ENCODE measurements around the gene LRP4. TPM values are rescaled to one million over a fixed set of nuclear protein-coding genes. Genes with fewer than 3 reads are reported as not detected.

The LRP4 gene
- total and polyA plus RNA-seq, 2 donors from 2014 or later: 1.8 to 3.7 TPM

- Histone ChIP-seq H3K27me3 (ENCODE audit: control insufficient read depth, insufficient read depth, low read length) (no peaks in the 10 kb centered on the region), H3K9ac (ENCODE audit: low read length in 3 of 3) (peak overlapping the region; percentile 13 to 53 (median 17)), H3K36me3 (ENCODE audit: control insufficient read depth in 2 of 3, insufficient read depth in 3 of 3, low read length in 3 of 3) (no peaks in the 10 kb centered on the region), H3K9me3 (ENCODE audit: control insufficient read depth in 2 of 3, insufficient read depth in 1 of 3, low read length in 3 of 3) (no peaks in the 10 kb centered on the region), H3K27ac (ENCODE audit: low read depth in 2 of 2, low read length in 2 of 2) (no peak overlapping the region), H3K4me3 (ENCODE audit: low read length in 3 of 3) (peak overlapping the region; percentile 44 to 71 (median 55)), H3K4me1 (ENCODE audit: control insufficient read depth in 2 of 3, insufficient read depth in 2 of 3, low read depth in 1 of 3, low read length in 3 of 3) (peaks cover 0 to 6% (median 5%) of the 10 kb centered on the region in 3 donors)
- intact Hi-C loops (cut with DNase I): no loop called here
- DNase-seq (peak in 1 of 5 donors; percentile 24), FAIRE-seq (no peak)
- no peak for TF ChIP-seq CTCF (IDR thresholded peaks at IDR 0.05; ENCODE audit: borderline replicate concordance, extremely low read depth, insufficient read depth)
Observed at GRCh38 chr11:46917109-46917761, 1.1 kb downstream of the LRP4 start.

DNA sequence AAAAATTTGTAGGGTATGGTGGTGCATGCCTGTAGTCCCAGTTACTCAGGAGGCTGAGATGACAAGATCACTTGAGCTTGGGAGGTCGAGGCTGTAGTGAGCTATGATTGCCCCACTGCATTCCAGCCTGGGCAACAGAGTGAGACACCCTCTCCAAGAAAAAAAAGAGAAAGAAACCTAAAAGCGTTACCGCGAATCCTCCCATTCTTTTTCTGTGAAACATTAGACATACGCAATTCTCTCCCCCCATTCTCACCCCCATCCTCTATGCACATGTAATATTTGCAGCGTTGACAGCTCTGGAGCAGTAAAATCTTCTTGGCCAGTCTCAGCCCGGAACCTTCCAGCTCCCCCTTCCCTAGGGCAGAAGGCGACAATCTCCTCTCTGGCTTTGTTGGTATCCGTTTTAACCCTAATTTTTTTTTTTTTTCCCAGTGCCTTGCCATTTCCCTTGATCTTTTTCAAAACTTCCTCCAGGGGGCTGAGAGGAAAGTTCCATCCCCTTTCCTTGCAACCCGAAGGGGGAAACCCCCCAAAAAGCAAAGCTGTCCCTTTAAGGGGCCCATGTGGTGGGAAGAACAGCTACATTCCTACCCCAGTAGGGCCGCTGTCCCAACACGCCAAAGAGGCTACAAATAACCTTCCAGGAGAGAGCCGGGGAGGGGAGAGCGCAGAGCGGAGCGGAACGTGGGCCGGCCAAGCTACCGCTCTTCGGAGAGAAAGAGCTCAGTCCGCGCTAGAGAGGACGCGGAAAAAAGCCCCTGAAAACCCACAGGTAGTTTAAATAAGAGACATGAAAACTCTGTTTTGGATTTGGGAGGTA, 1.9 kb downstream of the LRP4 start:
- no peaks in the 10 kb centered on the region for H3K9me3 ChIP-seq (ENCODE audit: control insufficient read depth in 2 of 3, insufficient read depth in 1 of 3, low read length in 3 of 3)
- intact Hi-C loops (cut with DNase I): no loop called here
- H3K27ac ChIP-seq (ENCODE audit: low read depth in 2 of 2, low read length in 2 of 2): no peak overlapping the region
- H3K9ac ChIP-seq (ENCODE audit: low read length in 3 of 3): peak overlapping the region in 2 of 3 donors; percentile 17 to 53
- H3K27me3 ChIP-seq (ENCODE audit: control insufficient read depth, insufficient read depth, low read length): no peaks in the 10 kb centered on the region
- peak; percentile 74 to 89 (median 83) for DNase-seq
- FAIRE-seq: no peak
- TF ChIP-seq CTCF (IDR thresholded peaks at IDR 0.05; ENCODE audit: borderline replicate concordance, extremely low read depth, insufficient read depth): no peak
- H3K4me1 ChIP-seq (ENCODE audit: control insufficient read depth in 2 of 3, insufficient read depth in 2 of 3, low read depth in 1 of 3, low read length in 3 of 3): peaks cover 0 to 6% (median 5%) of the 10 kb centered on the region in 3 donors
- peak overlapping the region; percentile 44 to 71 (median 55) for H3K4me3 ChIP-seq (ENCODE audit: low read length in 3 of 3)
- H3K36me3 ChIP-seq (ENCODE audit: control insufficient read depth in 2 of 3, insufficient read depth in 3 of 3, low read length in 3 of 3): no peaks in the 10 kb centered on the region

- FAIRE-seq: no peak
- Histone ChIP-seq H3K4me1 (ENCODE audit: control insufficient read depth in 2 of 3, insufficient read depth in 2 of 3, low read depth in 1 of 3, low read length in 3 of 3) (peaks cover 0 to 6% (median 5%) of the 10 kb centered on the region in 3 donors), H3K9ac (ENCODE audit: low read length in 3 of 3) (no peak overlapping the region), H3K27ac (ENCODE audit: low read depth in 2 of 2, low read length in 2 of 2) (no peak overlapping the region), H3K36me3 (ENCODE audit: control insufficient read depth in 2 of 3, insufficient read depth in 3 of 3, low read length in 3 of 3) (no peaks in the 10 kb centered on the region), H3K27me3 (ENCODE audit: control insufficient read depth, insufficient read depth, low read length) (no peaks in the 10 kb centered on the region), H3K9me3 (ENCODE audit: control insufficient read depth in 2 of 3, insufficient read depth in 1 of 3, low read length in 3 of 3) (no peaks in the 10 kb centered on the region), H3K4me3 (ENCODE audit: low read length in 3 of 3) (peak overlapping the region in 1 of 3 donors; percentile 22)
- DNase-seq: no peak
- TF ChIP-seq CTCF (IDR thresholded peaks at IDR 0.05; ENCODE audit: borderline replicate concordance, extremely low read depth, insufficient read depth): no peak
- intact Hi-C loops (cut with DNase I): no loop called here
Observed at GRCh38 chr11:46914910-46915309, 3.4 kb downstream of the LRP4 start.

Measured in kidney (tissue), 14 donors.